ENCODE results near the gene BMP6. TPM values are rescaled to one million over a fixed set of nuclear protein-coding genes. Genes with fewer than 3 reads are reported as not detected.

BMP6 gene
- total and polyA plus RNA-seq, 2 of the 4 experiments (the other 2 are of a cell fraction) = 0.18 to 0.19 TPM

GRCh38 chr6:7680393-7681075 is 45.4 kb upstream of the BMP6 start:
- Histone ChIP-seq H3K4me2 (ENCODE audit: low read depth, low read length) (no peak overlapping the region), H2BK15ac (ENCODE audit: low read depth, low read length) (no peak overlapping the region), H2AFZ (replicated peaks; ENCODE audit: low read length, poor library complexity) (no peak overlapping the region), H3K79me1 (ENCODE audit: low read depth in 1 of 2, low read length in 2 of 2) (no peaks in the 10 kb centered on the region), H3K23ac (ENCODE audit: low read depth, low read length) (no peak overlapping the region), H3K9ac (ENCODE audit: low read depth, low read length) (no peak overlapping the region), H3K4ac (ENCODE audit: low read depth, low read length) (no peak overlapping the region), H2BK5ac (ENCODE audit: low read depth, low read length, poor library complexity, severe bottlenecking) (no peak overlapping the region), H2AK9ac (replicated peaks; ENCODE audit: low read depth, low read length, poor library complexity) (no peak overlapping the region), H3K14ac (replicated peaks; ENCODE audit: low read depth, low read length) (no peak overlapping the region), H4K20me1 (ENCODE audit: insufficient read depth, low read length) (no peaks in the 10 kb centered on the region), H3K36me3 (ENCODE audit: control insufficient read depth, insufficient read depth, low read length) (no peaks in the 10 kb centered on the region), H3K4me3 (ENCODE audit: insufficient read depth, low read depth, low read length) (no peak overlapping the region), H3K27me3 (ENCODE audit: control insufficient read depth, insufficient read depth, low read length) (peaks cover 7% of the 10 kb centered on the region), H3K56ac (ENCODE audit: extremely low read depth, insufficient read depth, low read length) (no peak overlapping the region), H4K5ac (ENCODE audit: low read depth, low read length) (no peak overlapping the region), H4K91ac (ENCODE audit: insufficient read depth, low read depth, low read length) (no peak overlapping the region), H2BK20ac (ENCODE audit: low read depth, low read length) (no peak overlapping the region), H3K27ac (ENCODE audit: insufficient read depth, low read length) (no peak overlapping the region), H2BK120ac (ENCODE audit: low read depth, low read length) (no peak overlapping the region), H3K4me1 (ENCODE audit: control insufficient read depth, insufficient read depth, low read length) (no peaks in the 10 kb centered on the region), H3K9me3 (ENCODE audit: control insufficient read depth, insufficient read depth, low read length) (no peaks in the 10 kb centered on the region), H4K8ac (ENCODE audit: low read depth in 2 of 2, low read length in 2 of 2) (no peak overlapping the region), H3K18ac (ENCODE audit: low read depth, low read length) (no peak overlapping the region), H2AK5ac (ENCODE audit: low read depth, low read length) (no peak overlapping the region), H3K9me1 (ENCODE audit: insufficient read depth, low read length) (no peaks in the 10 kb centered on the region; the same call in 1 of the 2 replicates)
- in situ Hi-C loops (cut with MboI; ENCODE audit: low sequenced_read_pairs) = no loop called here
- POLR2A ChIA-PET (ENCODE audit: unreplicated experiment) = no interaction called here
- intact Hi-C loops (cut with micrococcal nuclease) = no loop called here
- no TSS peak for BruUV-seq (replicated peaks)
- DNase-seq = no peak
- ATAC-seq (ENCODE audit: low read depth) = no peak
- TF ChIP-seq RCOR1 (IDR thresholded peaks at IDR 0.05; ENCODE audit: insufficient replicate concordance, low read length) = no peak
- no peak for TF ChIP-seq MXI1 (IDR thresholded peaks at IDR 0.05; ENCODE audit: borderline replicate concordance, low read depth, low read length)
- TF ChIP-seq POLR2A (IDR thresholded peaks at IDR 0.05; ENCODE audit: low read depth, low read length) = no peak
- TF ChIP-seq RFX5 (IDR thresholded peaks at IDR 0.05; ENCODE audit: low read depth, low read length) = no peak
- no peak for TF ChIP-seq BHLHE40 (IDR thresholded peaks at IDR 0.05; ENCODE audit: low read depth, low read length)
- TF ChIP-seq ELK1 (IDR thresholded peaks at IDR 0.05; ENCODE audit: borderline replicate concordance, low read depth, low read length) = no peak
- TF ChIP-seq RAD21 (IDR thresholded peaks at IDR 0.05; ENCODE audit: low read length) = no peak
- no peak for TF ChIP-seq USF2 (IDR thresholded peaks at IDR 0.05; ENCODE audit: low read depth, low read length)
- TF ChIP-seq MAZ (IDR thresholded peaks at IDR 0.05; ENCODE audit: borderline replicate concordance, low read depth, low read length) = no peak
- TF ChIP-seq CTCF (conservative IDR thresholded peaks at IDR 0.05; ENCODE audit: low read depth, low read length) = no peak
- no peak for TF ChIP-seq NFE2L2 (IDR thresholded peaks at IDR 0.05; ENCODE audit: low read depth, low read length)
- TF ChIP-seq SMC3 (IDR thresholded peaks at IDR 0.05; ENCODE audit: low read depth, low read length) = no peak
- TF ChIP-seq MAFK (IDR thresholded peaks at IDR 0.05; ENCODE audit: low read depth, low read length) = no peak
- TF ChIP-seq CHD1 (IDR thresholded peaks at IDR 0.05; ENCODE audit: low read depth, low read length) = no peak
- no peak for TF ChIP-seq CEBPB (IDR thresholded peaks at IDR 0.05; ENCODE audit: low read depth, low read length)
- no peak for TF ChIP-seq FOS (IDR thresholded peaks at IDR 0.05; ENCODE audit: low read depth, low read length)
- CTCF ChIA-PET = no interaction called here
- dilution Hi-C loops (cut with HindIII; ENCODE audit: low sequenced_read_pairs, unreplicated experiment) = no loop called here
- WGBS, 2 experiments (ENCODE audit: extremely low coverage in 2 of 2, insufficient read length in 1 of 2) = no CpG with 5 or more reads among the region's 12 CpGs
